ENCODE results near the gene EIF4G3.

DNA sequence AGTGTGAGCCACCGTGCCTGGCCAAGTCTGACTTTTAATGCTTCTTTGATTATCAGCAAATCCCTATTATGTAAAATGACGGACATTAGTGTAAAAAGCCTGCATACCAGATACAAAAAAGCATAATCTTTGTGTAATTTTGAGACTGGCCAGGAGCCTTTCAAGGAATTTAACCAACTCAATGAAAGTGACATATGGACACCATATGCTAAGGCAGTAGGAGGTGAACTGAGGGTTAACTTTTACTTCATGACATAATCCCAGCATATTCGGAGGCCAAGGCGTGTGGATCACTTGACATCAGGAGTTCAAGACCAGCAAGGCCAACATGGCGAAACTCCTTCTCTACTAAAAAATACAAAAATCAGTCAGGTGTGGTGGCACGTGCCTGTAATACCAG is 94.6 kb downstream of the EIF4G3 start:
- TF ChIP-seq POLR2A (IDR thresholded peaks at IDR 0.05; ENCODE audit: low read depth, low read length) (no peak), POLR2AphosphoS5 (IDR thresholded peaks at IDR 0.05; ENCODE audit: low read depth, low read length) (no peak), TAF1 (IDR thresholded peaks at IDR 0.05; ENCODE audit: borderline replicate concordance, low read depth, low read length) (no peak)
